ENCODE measurements around the gene OR6C65. TPM values are rescaled to one million over a fixed set of nuclear protein-coding genes. Genes with fewer than 3 reads are reported as not detected.

Gene OR6C65
- total RNA-seq, 1 experiment from 2014 or later: not detected

- TF ChIP-seq ZNF512 (CRISPR knock-in tag; IDR thresholded peaks at IDR 0.05; ENCODE audit: borderline replicate concordance): no peak
These were observed 20.1 kb downstream of the OR6C65 start (continued) for GRCh38 chr12:55420307-55420962.

- peaks cover 20% of the 10 kb centered on the region for H3K4me1 Mint-ChIP-seq
- no peaks in the 10 kb centered on the region for H3K9me3 Mint-ChIP-seq
- H3K27ac Mint-ChIP-seq: no peak within 1 kb of the TSS
- CTCF ChIA-PET: no interaction called here
- POLR2A ChIA-PET: no interaction called here
- TF ChIP-seq HMGA2 (CRISPR knock-in tag; IDR thresholded peaks at IDR 0.05) (no peak), CTCF (IDR thresholded peaks at IDR 0.05) (no peak), USF1 (CRISPR knock-in tag; IDR thresholded peaks at IDR 0.05) (no peak), MXD4 (CRISPR knock-in tag; IDR thresholded peaks at IDR 0.05; ENCODE audit: borderline replicate concordance) (no peak), ZNF671 (CRISPR knock-in tag; IDR thresholded peaks at IDR 0.05) (no peak), NR2C2 (CRISPR knock-in tag; IDR thresholded peaks at IDR 0.05) (no peak), CBFB (CRISPR knock-in tag; IDR thresholded peaks at IDR 0.05; ENCODE audit: low read depth) (no peak), TEAD4 (CRISPR knock-in tag; IDR thresholded peaks at IDR 0.05) (no peak), ZNF232 (CRISPR knock-in tag; IDR thresholded peaks at IDR 0.05) (no peak)
- DNase-seq (ENCODE audit: low spot score) (no peak), ATAC-seq (no peak)
- no peak within 1 kb of the TSS for H3K4me3 Mint-ChIP-seq
- H3K27me3 Mint-ChIP-seq (ENCODE audit: low read depth): no peaks in the 10 kb centered on the region
- no peaks in the 10 kb centered on the region for H3K36me3 Mint-ChIP-seq
These were observed 25.6 kb downstream of the OR6C65 start, which contains the start of gene OR6C76 for GRCh38 chr12:55425954-55426353. Gene OR6C76 (plus strand): TSS chr12:55426254. CDS start chr12:55426254, 0 bp downstream.

- peak; percentile 60 for ATAC-seq
- Mint-ChIP-seq H3K4me1 (peaks cover 20% of the 10 kb centered on the region), H3K27ac (peak overlapping the region; percentile 40; the same call in 1 of the 2 replicates), H3K36me3 (no peaks in the 10 kb centered on the region), H3K27me3 (ENCODE audit: low read depth) (no peaks in the 10 kb centered on the region; the same call in 1 of the 2 replicates), H3K9me3 (no peaks in the 10 kb centered on the region), H3K4me3 (peak overlapping the region; percentile 20)
- CTCF ChIA-PET: interaction anchor here (1.0 kb wide), 1 partner anchor 228 kb away, joined by 4 read pairs; no protein-coding TSS in a partner anchor
- DNase-seq (ENCODE audit: low spot score): no peak
- POLR2A ChIA-PET: no interaction called here
- TF ChIP-seq MLX (CRISPR knock-in tag; IDR thresholded peaks at IDR 0.05): no peak
- no peak for TF ChIP-seq PREB (CRISPR knock-in tag; IDR thresholded peaks at IDR 0.05; ENCODE audit: borderline replicate concordance)
- TF ChIP-seq NFE2L1 (CRISPR knock-in tag; IDR thresholded peaks at IDR 0.05): no peak
- no peak for TF ChIP-seq ZNF219 (CRISPR knock-in tag; IDR thresholded peaks at IDR 0.05; ENCODE audit: borderline replicate concordance)
- no peak for TF ChIP-seq ZMAT4 (CRISPR knock-in tag; IDR thresholded peaks at IDR 0.05)
- TF ChIP-seq NR2C2 (CRISPR knock-in tag; IDR thresholded peaks at IDR 0.05): no peak
- TF ChIP-seq ZNF138 (CRISPR knock-in tag; conservative IDR thresholded peaks at IDR 0.05): no peak
- TF ChIP-seq ATF6 (CRISPR knock-in tag; IDR thresholded peaks at IDR 0.05): no peak
- TF ChIP-seq HMGA2 (CRISPR knock-in tag; IDR thresholded peaks at IDR 0.05): no peak
- TF ChIP-seq CTCF (IDR thresholded peaks at IDR 0.05): no peak
These were observed 28.3 kb downstream of the OR6C65 start for GRCh38 chr12:55428331-55429243.
